CD14-positive monocyte (primary cell): Measurements from ENCODE around the gene RNU2-63P. TPM values are rescaled to one million over a fixed set of nuclear protein-coding genes. Genes with fewer than 3 reads are reported as not detected.

ENCODE experiments used
- DNase-seq, 3 donors: peaks; one replicate each; pipeline ENCODE4 v3.0.0-alpha.2; 2011 to 2022
- H2AFZ ChIP-seq: 2 replicates; pipeline ENCODE4 v1.6.0; 2012; ENCODE audit warnings: mild to moderate bottlenecking, low read depth, low read length, inconsistent platforms; ENCODE audit not compliant: insufficient read depth, poor library complexity, severe bottlenecking
- H3K27ac ChIP-seq, 2 donors: 1 replicate in 1 of 2; 2 replicates in 1 of 2; pipeline ENCODE4 v1.5.1; 2012 to 2013; ENCODE audit warnings: low read length in 2 of 2, control low read depth in 1 of 2, inconsistent platforms in 1 of 2, low read depth in 1 of 2, mild to moderate bottlenecking in 1 of 2
- H3K27me3 ChIP-seq, 2 donors: one replicate each; pipeline versions ENCODE4 v1.6.0 to v1.6.1; 2011 to 2013; ENCODE audit warnings: low read length in 2 of 2; ENCODE audit not compliant: control insufficient read depth in 2 of 2, insufficient read depth in 2 of 2
- H3K36me3 ChIP-seq, 2 donors: replicated peaks in 1 of 2; 1 replicate in 1 of 2; 2 replicates in 1 of 2; pipeline versions ENCODE4 v1.5.1 to v1.6.1; 2012 to 2013; ENCODE audit warnings: low read length in 2 of 2, control low read depth in 1 of 2, inconsistent platforms in 1 of 2, mild to moderate bottlenecking in 1 of 2; ENCODE audit not compliant: insufficient read depth in 2 of 2, control insufficient read depth in 1 of 2
- H3K4me1 ChIP-seq, 2 donors: 1 replicate in 1 of 2; 2 replicates in 1 of 2; pipeline versions ENCODE4 v1.5.1 to v1.6.1; 2012 to 2013; ENCODE audit warnings: low read length in 2 of 2, control low read depth in 1 of 2, inconsistent platforms in 1 of 2, mild to moderate bottlenecking in 1 of 2, moderate library complexity in 1 of 2; ENCODE audit not compliant: insufficient read depth in 2 of 2, control insufficient read depth in 1 of 2
- H3K4me2 ChIP-seq: replicated peaks from 2 replicates; pipeline ENCODE3; 2012; ENCODE audit warnings: low read length, moderate library complexity, mild to moderate bottlenecking; ENCODE audit not compliant: poor library complexity, severe bottlenecking; ENCODE audit errors: extremely low read depth
- H3K4me3 ChIP-seq, 3 experiments: fragments of 200-600 bp in 1 of 3; sonication (generic) in 1 of 3; replicated peaks in 1 of 3; 1 replicate in 2 of 3; 2 replicates in 1 of 3; pipeline ENCODE4 v1.5.1; 2011 to 2013; ENCODE audit warnings: low read length in 3 of 3, mild to moderate bottlenecking in 3 of 3, control low read depth in 2 of 3, low read depth in 2 of 3, inconsistent platforms in 1 of 3, moderate library complexity in 1 of 3
- H3K79me2 ChIP-seq: 2 replicates; pipeline ENCODE4 v1.6.0; 2012; ENCODE audit warnings: mild to moderate bottlenecking, control low read depth, inconsistent platforms, low read length, moderate library complexity; ENCODE audit not compliant: insufficient read depth
- H3K9ac ChIP-seq: 2 replicates; pipeline ENCODE4 v1.6.0; 2017; ENCODE audit warnings: low read length, mild to moderate bottlenecking; ENCODE audit not compliant: insufficient read depth, poor library complexity, severe bottlenecking
- H3K9me3 ChIP-seq, 2 donors: replicated peaks in 1 of 2; 1 replicate in 1 of 2; 2 replicates in 1 of 2; pipeline versions ENCODE4 v1.5.1 to v1.6.1; 2012 to 2013; ENCODE audit warnings: low read length in 2 of 2, control low read depth in 1 of 2; ENCODE audit not compliant: control insufficient read depth in 1 of 2, insufficient read depth in 1 of 2
- H4K20me1 ChIP-seq: 2 replicates; pipeline ENCODE4 v1.6.0; 2012; ENCODE audit warnings: mild to moderate bottlenecking, low read length, control low read depth, moderate library complexity; ENCODE audit not compliant: insufficient read depth
- H3K27ac Mint-ChIP-seq, 7 donors: one replicate each; pipeline ENCODE4 v1.8.0; 2020; ENCODE audit warnings: mild to moderate bottlenecking in 7 of 7, mixed read lengths in 7 of 7, moderate library complexity in 6 of 7, inconsistent platforms in 2 of 7
- H3K27me3 Mint-ChIP-seq, 3 donors: one replicate each; pipeline ENCODE4 v1.8.0; 2021 to 2022; ENCODE audit warnings: low read depth in 3 of 3, mild to moderate bottlenecking in 3 of 3, mixed read lengths in 3 of 3, moderate library complexity in 3 of 3, inconsistent platforms in 1 of 3
- H3K36me3 Mint-ChIP-seq, 2 donors: one replicate each; pipeline ENCODE4 v1.8.0; 2020; ENCODE audit warnings: mixed read lengths in 2 of 2, inconsistent platforms in 1 of 2, mild to moderate bottlenecking in 1 of 2
- H3K4me1 Mint-ChIP-seq: one replicate; pipeline ENCODE4 v1.8.0; 2020; ENCODE audit warnings: mild to moderate bottlenecking, mixed read lengths
- H3K4me3 Mint-ChIP-seq, 2 donors: one replicate each; pipeline ENCODE4 v1.8.0; 2020; ENCODE audit warnings: mild to moderate bottlenecking in 2 of 2, mixed read lengths in 2 of 2, moderate library complexity in 1 of 2
- H3K9me3 Mint-ChIP-seq, 7 donors: one replicate each; pipeline ENCODE4 v1.8.0; 2020 to 2022; ENCODE audit warnings: mixed read lengths in 7 of 7, mild to moderate bottlenecking in 6 of 7, moderate library complexity in 6 of 7, inconsistent platforms in 2 of 7
- CTCF ChIP-seq: fragments of 200-600 bp; IDR thresholded peaks from one replicate; pipeline ENCODE4 v1.8.0; 2022; ENCODE audit warnings: antibody characterized with exemption, mild to moderate bottlenecking
- WGBS: methylation state at CpG from one replicate; pipeline ENCODE4 v1.1.5; 2013; ENCODE audit warnings: missing lambda C conversion rate; ENCODE audit not compliant: insufficient coverage; 5-methylcytosine and 5-hydroxymethylcytosine counted together
- intact Hi-C, 2 donors: fragments of 100-400 bp; cut with micrococcal nuclease; formaldehyde crosslinking; loops; one replicate each; pipeline versions ENCODE4 v1.15.0 to v1.15.1; 2023
- polyA plus RNA-seq, 3 donors: library from polyadenylated mRNA; depleted of rRNA in 1 of 3; unstranded in 2 of 3; stranded (reverse) in 1 of 3; fragments of 300-500 nt in 2 of 3; fragments of >200 nt in 1 of 3; fragmentation: Illumina TruSeq in 2 of 3; gene quantifications; 1 replicate in 2 of 3; 2 replicates in 1 of 3; pipeline ENCODE4 v1.2.3, GENCODE V29; 2012 to 2021

RNU2-63P gene
- polyA plus RNA-seq, 3 donors = 7.5 to 8.0 TPM; not detected in 1

GRCh38 chr2:88053934-88054781 is 37.8 kb upstream of the RNU2-63P start:
- H3K79me2 ChIP-seq = peaks cover 54% of the 10 kb centered on the region
- TF ChIP-seq CTCF = no peak

GRCh38 chr2:88053296-88053695 is 36.9 kb upstream of the RNU2-63P start:
- no peaks in the 10 kb centered on the region for H3K27me3 Mint-ChIP-seq
- peak overlapping the region in 4 of 7 donors; percentile 46 to 99 (median 80) for H3K27ac Mint-ChIP-seq
- H3K4me3 Mint-ChIP-seq = peak overlapping the region in 1 of 2 donors; percentile 13
- DNase-seq = no peak
- WGBS = no CpG with 5 or more reads among the region's 1 CpG
- no peaks in the 10 kb centered on the region for H3K9me3 ChIP-seq
- H3K36me3 ChIP-seq = peaks cover 0 to 4% of the 10 kb centered on the region in 2 donors
- H3K9me3 Mint-ChIP-seq = no peaks in the 10 kb centered on the region
- no peak overlapping the region for H3K9ac ChIP-seq
- peaks cover 13 to 14% of the 10 kb centered on the region in 2 donors for H3K36me3 Mint-ChIP-seq
- peaks cover 43% of the 10 kb centered on the region for H3K4me1 Mint-ChIP-seq
- no peaks in the 10 kb centered on the region for H3K27me3 ChIP-seq
- peaks cover 57% of the 10 kb centered on the region for H3K79me2 ChIP-seq
- peak overlapping the region in 1 of 2 donors; percentile 42 for H3K27ac ChIP-seq
- intact Hi-C loops = loop anchor here in 1 of 2 donors (10.0 kb wide), 1 partner anchor 572 kb away; the partner anchor contains the start of gene EIF2AK3
- H3K4me3 ChIP-seq = no peak overlapping the region
- H4K20me1 ChIP-seq = peaks cover 14% of the 10 kb centered on the region
- no peak for TF ChIP-seq CTCF
- peaks cover 25 to 29% of the 10 kb centered on the region in 2 donors for H3K4me1 ChIP-seq
- H3K4me2 ChIP-seq = peak overlapping the region; percentile 82
- no peak overlapping the region for H2AFZ ChIP-seq

More at GRCh38 chr2:88053934-88054781, 37.8 kb upstream of the RNU2-63P start:
- H3K27ac Mint-ChIP-seq = peak overlapping the region; percentile 94 to 99 (median 97)
- intact Hi-C loops = loop anchor here in 1 of 2 donors (10.0 kb wide), 1 partner anchor 571 kb away; the partner anchor contains the start of gene EIF2AK3
- H3K9me3 Mint-ChIP-seq = no peaks in the 10 kb centered on the region
- peak overlapping the region; percentile 98 for H3K9ac ChIP-seq
- H3K4me3 Mint-ChIP-seq = peak overlapping the region; percentile 96 to 97
- no peaks in the 10 kb centered on the region for H3K27me3 ChIP-seq
- peak overlapping the region; percentile 88 for H2AFZ ChIP-seq
- DNase-seq = peak in 1 of 3 donors; percentile 19
- H3K27ac ChIP-seq = peak overlapping the region; percentile 81 to 99
- H3K36me3 ChIP-seq = peaks cover 0 to 4% of the 10 kb centered on the region in 2 donors
- no peaks in the 10 kb centered on the region for H3K9me3 ChIP-seq
- WGBS = 78% methylated on average over 5 of the region's 10 CpGs
- peaks cover 43% of the 10 kb centered on the region for H3K4me1 Mint-ChIP-seq
- no peaks in the 10 kb centered on the region for H3K27me3 Mint-ChIP-seq
- H4K20me1 ChIP-seq = peaks cover 14% of the 10 kb centered on the region
- peak overlapping the region; percentile 83 to 94 (median 87) for H3K4me3 ChIP-seq
- peaks cover 8 to 10% of the 10 kb centered on the region in 2 donors for H3K36me3 Mint-ChIP-seq
- peaks cover 25 to 29% of the 10 kb centered on the region in 2 donors for H3K4me1 ChIP-seq
- peak overlapping the region; percentile 82 for H3K4me2 ChIP-seq
